Measurements from ENCODE around the gene ADAMTS9. TPM values are rescaled to one million over a fixed set of nuclear protein-coding genes. Genes with fewer than 3 reads are reported as not detected.

ADAMTS9 gene
- total RNA-seq, 4 donors from 2014 or later: 5.1 to 52.0 (median 9.5) TPM

DNA sequence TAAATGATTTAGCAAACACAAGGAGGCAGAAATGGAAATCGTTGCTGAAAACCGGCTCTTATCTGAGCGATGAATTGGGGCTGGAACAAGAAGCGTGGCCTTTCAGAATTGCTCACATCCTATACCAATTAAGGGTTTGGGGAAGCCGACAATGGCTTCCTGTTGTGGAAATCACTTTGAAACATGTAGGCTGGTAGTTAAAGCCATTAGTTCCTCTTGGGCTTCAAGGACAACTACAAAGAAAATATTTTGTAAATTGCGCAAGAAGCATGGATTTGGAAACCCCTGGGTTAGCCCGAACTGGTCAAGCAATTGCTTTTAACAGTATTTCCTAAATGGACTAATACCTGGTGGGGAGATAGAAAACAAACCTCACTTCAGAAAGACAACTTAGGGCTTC is 182.4 kb downstream of the ADAMTS9 start:
- H3K4me1 ChIP-seq: no peaks in the 10 kb centered on the region
- H3K27me3 ChIP-seq: no peaks in the 10 kb centered on the region
- TF ChIP-seq CTCF (IDR thresholded peaks at IDR 0.05) (no peak), POLR2A (IDR thresholded peaks at IDR 0.05) (no peak)
- H3K4me3 ChIP-seq: no peak overlapping the region
- no peak for DNase-seq
- no peaks in the 10 kb centered on the region for H3K36me3 ChIP-seq
- H3K9me3 ChIP-seq: no peaks in the 10 kb centered on the region
- no peak overlapping the region for H3K27ac ChIP-seq

- TF ChIP-seq CTCF (IDR thresholded peaks at IDR 0.05) (no peak), POLR2A (IDR thresholded peaks at IDR 0.05) (no peak)
- Histone ChIP-seq H3K36me3 (no peaks in the 10 kb centered on the region), H3K4me1 (no peaks in the 10 kb centered on the region), H3K27ac (no peak overlapping the region), H3K4me3 (no peak overlapping the region), H3K27me3 (no peaks in the 10 kb centered on the region), H3K9me3 (no peaks in the 10 kb centered on the region)
- DNase-seq: no peak
These were observed 185.5 kb downstream of the ADAMTS9 start for GRCh38 chr3:64502284-64502683.

GRCh38 chr3:64501298-64501906 is 186.4 kb downstream of the ADAMTS9 start:
- TF ChIP-seq CTCF (IDR thresholded peaks at IDR 0.05) (no peak), POLR2A (IDR thresholded peaks at IDR 0.05) (no peak)
- no peak for DNase-seq
- Histone ChIP-seq H3K4me1 (no peaks in the 10 kb centered on the region), H3K36me3 (no peaks in the 10 kb centered on the region), H3K4me3 (no peak overlapping the region), H3K27me3 (no peaks in the 10 kb centered on the region), H3K9me3 (no peaks in the 10 kb centered on the region), H3K27ac (no peak overlapping the region)

DNA sequence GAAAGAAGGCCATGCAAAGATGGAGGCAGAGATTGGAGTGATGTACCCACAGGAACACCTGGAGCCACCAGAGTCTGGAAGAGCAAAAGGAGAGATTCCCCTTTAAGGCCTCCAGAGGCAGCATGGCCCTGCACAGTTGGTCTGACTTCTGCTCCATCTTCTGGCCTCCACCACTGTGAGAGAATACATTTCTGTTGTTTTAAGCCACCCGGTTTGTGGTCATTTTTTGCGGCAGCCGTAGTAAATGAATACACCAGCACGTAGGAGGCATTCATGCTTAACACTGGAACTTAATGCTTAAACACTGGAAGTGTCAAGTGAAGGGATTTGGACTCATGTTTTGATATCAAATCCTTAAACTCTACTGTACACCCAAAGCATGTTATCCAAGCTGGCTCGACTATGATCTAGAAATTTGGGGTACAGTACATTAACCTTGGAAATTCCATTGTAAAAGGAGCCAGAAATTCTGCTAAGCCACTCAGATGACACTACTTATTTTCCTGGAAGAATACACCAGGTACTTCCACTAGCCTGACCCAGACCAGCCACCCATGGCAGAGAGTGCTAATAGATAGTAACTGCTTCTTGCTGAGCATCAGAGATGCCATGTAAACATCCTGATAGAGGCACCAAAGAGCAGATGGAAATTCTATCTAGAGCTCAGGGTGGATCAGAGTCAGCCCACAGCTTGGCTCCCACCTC is 190.9 kb downstream of the ADAMTS9 start:
- TF ChIP-seq CTCF (IDR thresholded peaks at IDR 0.05) (no peak), POLR2A (IDR thresholded peaks at IDR 0.05) (no peak)
- no peak overlapping the region for H3K4me3 ChIP-seq
- H3K36me3 ChIP-seq: no peaks in the 10 kb centered on the region
- H3K4me1 ChIP-seq: no peaks in the 10 kb centered on the region
- no peak overlapping the region for H3K27ac ChIP-seq
- H3K9me3 ChIP-seq: no peaks in the 10 kb centered on the region
- DNase-seq: no peak
- no peaks in the 10 kb centered on the region for H3K27me3 ChIP-seq

- Histone ChIP-seq H3K27me3 (no peaks in the 10 kb centered on the region), H3K27ac (no peak overlapping the region), H3K4me3 (no peak overlapping the region), H3K9me3 (no peaks in the 10 kb centered on the region), H3K36me3 (no peaks in the 10 kb centered on the region), H3K4me1 (no peaks in the 10 kb centered on the region)
- no peak for DNase-seq
- TF ChIP-seq CTCF (IDR thresholded peaks at IDR 0.05): no peak
- no peak for TF ChIP-seq POLR2A (IDR thresholded peaks at IDR 0.05)
These were observed 191.9 kb downstream of the ADAMTS9 start for GRCh38 chr3:64495781-64496334.
